Duodenal mucosa (tissue), 2 donors: ENCODE data around the gene EFTUD2.
"Not testable (repeated sequence)": the region's sequence is repeated elsewhere in the genome, so short reads cannot be mapped to it uniquely, and the experiment has no call there.

ENCODE experiments used
- H3K27ac ChIP-seq: one replicate; pipeline ENCODE4 v1.7.0; 2013; ENCODE audit warnings: low read depth, low read length
- H3K27me3 ChIP-seq, 2 donors: one replicate each; pipeline ENCODE4 v1.7.0; 2013; ENCODE audit warnings: low read length in 2 of 2, control low read depth in 1 of 2; ENCODE audit not compliant: insufficient read depth in 2 of 2, control insufficient read depth in 1 of 2
- H3K36me3 ChIP-seq, 2 donors: one replicate each; pipeline ENCODE4 v1.7.0; 2013; ENCODE audit warnings: low read length in 2 of 2, control low read depth in 1 of 2; ENCODE audit not compliant: insufficient read depth in 2 of 2, control insufficient read depth in 1 of 2
- H3K4me1 ChIP-seq, 2 donors: one replicate each; pipeline ENCODE4 v1.7.0; 2013; ENCODE audit warnings: low read length in 2 of 2, control low read depth in 1 of 2; ENCODE audit not compliant: insufficient read depth in 2 of 2, control insufficient read depth in 1 of 2
- H3K4me3 ChIP-seq, 2 donors: one replicate each; pipeline ENCODE4 v1.7.0; 2013; ENCODE audit warnings: low read length in 2 of 2, low read depth in 1 of 2
- H3K9ac ChIP-seq, 2 donors: one replicate each; pipeline ENCODE4 v1.7.0; 2013; ENCODE audit warnings: low read length in 2 of 2, low read depth in 1 of 2
- H3K9me3 ChIP-seq, 2 donors: one replicate each; pipeline ENCODE4 v1.7.0; 2013; ENCODE audit warnings: low read length in 2 of 2, control low read depth in 1 of 2; ENCODE audit not compliant: control insufficient read depth in 1 of 2

EFTUD2 gene

DNA sequence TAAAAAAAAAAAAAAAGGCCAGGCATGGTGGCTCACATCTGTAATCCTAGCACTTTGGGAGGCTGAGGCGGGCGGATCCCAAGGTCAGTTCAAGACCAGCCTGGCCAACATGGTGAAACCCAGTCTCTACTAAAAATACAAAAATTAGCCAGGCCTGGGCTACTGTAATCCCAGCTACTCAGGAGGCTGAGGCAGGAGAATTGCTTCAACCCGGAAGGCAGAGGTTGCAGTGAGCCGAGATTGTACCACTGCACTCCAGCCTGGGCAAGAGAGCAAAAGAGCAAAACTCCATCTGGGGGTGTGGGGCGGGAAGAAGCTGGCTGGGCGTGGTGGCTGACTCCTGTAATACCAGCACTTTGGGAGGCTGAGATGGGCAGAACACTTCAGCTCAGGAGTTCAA, 80.7 kb downstream of the EFTUD2 start:
- not testable (repeated sequence) for H3K27ac ChIP-seq, H3K36me3 ChIP-seq

DNA sequence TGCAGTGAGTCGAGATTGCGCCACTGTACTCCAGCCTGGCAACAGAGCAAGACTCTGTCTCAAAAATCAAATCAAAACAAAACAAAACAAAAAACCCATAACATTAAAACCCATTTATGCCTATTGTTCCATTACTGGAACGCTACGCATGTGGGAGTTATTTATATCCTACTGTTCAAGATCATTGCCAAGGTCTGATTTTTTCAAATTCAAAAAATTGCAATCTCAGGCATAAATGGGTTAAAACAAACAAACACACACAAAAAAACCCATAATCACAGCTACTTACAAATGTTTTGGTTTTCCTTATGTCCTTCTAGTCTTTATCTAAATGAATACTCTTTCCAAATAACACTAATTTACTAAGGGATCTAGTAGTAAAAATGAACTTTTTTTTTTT, 87.0 kb downstream of the EFTUD2 start:
- Histone ChIP-seq H3K27ac (no peak overlapping the region), H3K4me1 (no peaks in the 10 kb centered on the region), H3K9ac (no peak overlapping the region), H3K36me3 (no peaks in the 10 kb centered on the region), H3K27me3 (no peaks in the 10 kb centered on the region), H3K9me3 (no peaks in the 10 kb centered on the region), H3K4me3 (no peak overlapping the region)

More for the DNA sequence above, 80.7 kb downstream of the EFTUD2 start:
- H3K27me3 ChIP-seq, H3K9ac ChIP-seq, H3K4me3 ChIP-seq, H3K4me1 ChIP-seq, H3K9me3 ChIP-seq: not testable (repeated sequence)

- H3K9ac ChIP-seq, H3K4me3 ChIP-seq, H3K4me1 ChIP-seq, H3K9me3 ChIP-seq, H3K27ac ChIP-seq, H3K27me3 ChIP-seq, H3K36me3 ChIP-seq: not testable (repeated sequence)
Measured at GRCh38 chr17:44808656-44809388, 90.4 kb downstream of the EFTUD2 start.

- H3K4me1 ChIP-seq = no peaks in the 10 kb centered on the region
- H3K9ac ChIP-seq = no peak overlapping the region
- H3K36me3 ChIP-seq = no peaks in the 10 kb centered on the region
- H3K9me3 ChIP-seq = no peaks in the 10 kb centered on the region
- no peak overlapping the region for H3K27ac ChIP-seq
- no peak overlapping the region for H3K4me3 ChIP-seq
- peaks cover 0 to 6% of the 10 kb centered on the region in 2 donors for H3K27me3 ChIP-seq
Measured at GRCh38 chr17:44808156-44808555, 91.1 kb downstream of the EFTUD2 start.

GRCh38 chr17:44807817-44808155, 91.5 kb downstream of the EFTUD2 start:
- H3K9me3 ChIP-seq = no peaks in the 10 kb centered on the region
- no peak overlapping the region for H3K9ac ChIP-seq
- H3K4me3 ChIP-seq = no peak overlapping the region
- H3K4me1 ChIP-seq = no peaks in the 10 kb centered on the region
- H3K27ac ChIP-seq = no peak overlapping the region
- no peaks in the 10 kb centered on the region for H3K36me3 ChIP-seq
- peaks cover 0 to 6% of the 10 kb centered on the region in 2 donors for H3K27me3 ChIP-seq

GRCh38 chr17:44807093-44807816, 92.0 kb downstream of the EFTUD2 start:
- no peaks in the 10 kb centered on the region for H3K4me1 ChIP-seq
- H3K27me3 ChIP-seq = peaks cover 0 to 6% of the 10 kb centered on the region in 2 donors
- no peak overlapping the region for H3K4me3 ChIP-seq
- H3K9ac ChIP-seq = no peak overlapping the region
- H3K27ac ChIP-seq = no peak overlapping the region
- H3K36me3 ChIP-seq = no peaks in the 10 kb centered on the region
- H3K9me3 ChIP-seq = no peaks in the 10 kb centered on the region

GRCh38 chr17:44804302-44805089, 94.7 kb downstream of the EFTUD2 start:
- Histone ChIP-seq H3K4me3 (no peak overlapping the region), H3K27me3 (peaks cover 0 to 6% of the 10 kb centered on the region in 2 donors), H3K4me1 (no peaks in the 10 kb centered on the region), H3K9me3 (no peaks in the 10 kb centered on the region), H3K9ac (no peak overlapping the region), H3K36me3 (no peaks in the 10 kb centered on the region), H3K27ac (no peak overlapping the region)

- H3K36me3 ChIP-seq = no peaks in the 10 kb centered on the region
- no peak overlapping the region for H3K4me3 ChIP-seq
- no peak overlapping the region for H3K9ac ChIP-seq
- H3K9me3 ChIP-seq = no peaks in the 10 kb centered on the region
- no peaks in the 10 kb centered on the region for H3K4me1 ChIP-seq
- H3K27ac ChIP-seq = no peak overlapping the region
- peaks cover 0 to 3% of the 10 kb centered on the region in 2 donors for H3K27me3 ChIP-seq
Measured at GRCh38 chr17:44801880-44802279, 97.4 kb downstream of the EFTUD2 start.
